Gastrocnemius medialis (tissue), 4 donors: ENCODE results near the gene PRDM15. TPM values are rescaled to one million over a fixed set of nuclear protein-coding genes. Genes with fewer than 3 reads are reported as not detected.

Experiments
- ATAC-seq, 2 donors: fragments of 150-250 bp; one replicate each; pipeline ENCODE4 v1.9.1; 2016
- DNase-seq, 2 donors: peaks; one replicate each; pipeline ENCODE4 v3.0.0-alpha.2; 2019
- H3K27ac ChIP-seq, 4 donors: fragments of 200-600 bp; sonication (generic); 1 replicate in 1 of 4; 2 replicates in 3 of 4; pipeline ENCODE4 v1.5.1; 2016 to 2018; ENCODE audit warnings: mild to moderate bottlenecking in 2 of 4, moderate library complexity in 1 of 4
- H3K27me3 ChIP-seq, 3 donors: fragments of 200-600 bp; sonication (generic) in 2 of 3; 1 replicate in 1 of 3; 2 replicates in 2 of 3; pipeline versions ENCODE4 v1.5.1 to v1.6.0; 2016 to 2019; ENCODE audit warnings: mild to moderate bottlenecking in 1 of 3, moderate library complexity in 1 of 3
- H3K36me3 ChIP-seq, 2 donors: fragments of 200-600 bp; sonication (generic) in 1 of 2; one replicate each; pipeline ENCODE4 v1.5.1; 2017 to 2018
- H3K4me1 ChIP-seq, 2 donors: fragments of 200-600 bp; sonication (generic) in 1 of 2; one replicate each; pipeline ENCODE4 v1.5.1; 2016 to 2017; ENCODE audit warnings: mild to moderate bottlenecking in 2 of 2
- H3K4me3 ChIP-seq, 4 donors: fragments of 200-600 bp; sonication (generic) in 3 of 4; 1 replicate in 1 of 4; 2 replicates in 3 of 4; pipeline ENCODE4 v1.5.1; 2016 to 2019; ENCODE audit warnings: mild to moderate bottlenecking in 2 of 4
- H3K9me3 ChIP-seq, 3 donors: fragments of 200-600 bp; sonication (generic) in 2 of 3; 1 replicate in 1 of 3; 2 replicates in 2 of 3; pipeline ENCODE4 v1.5.1; 2016 to 2019
- POLR2A ChIP-seq, 2 donors: fragments of 450-650 bp; IDR thresholded peaks; one replicate each; pipeline ENCODE4 v1.6.1; 2017; ENCODE audit warnings: antibody characterized with exemption in 2 of 2, mild to moderate bottlenecking in 2 of 2, moderate library complexity in 2 of 2
- in situ Hi-C, 4 donors: fragments of 200-750 bp; cut with MboI; loops; one replicate each; pipeline versions ENCODE4 v1.15.0 to v1.8.0; 2017; ENCODE audit warnings: low sequenced_read_pairs in 4 of 4
- intact Hi-C: fragments of 100-400 bp; cut with DNase I; formaldehyde crosslinking; loops from one replicate; pipeline ENCODE4 v1.15.1; 2023; ENCODE audit warnings: low total_unique reads
- total RNA-seq, 4 donors: library from RNA; depleted of rRNA; stranded (reverse); fragments of >200 nt; gene quantifications; one replicate each; pipeline versions ENCODE4 v1.1.0 to v1.2.3, GENCODE V29; 2016
- TF ChIP-seq, protein P1 (sequence below), 5 experiments: fragments of 450-650 bp in 3 of 5; fragments of 200-600 bp in 2 of 5; sonication (generic) in 2 of 5; IDR thresholded peaks in 4 of 5; conservative IDR thresholded peaks in 1 of 5; 1 replicate in 4 of 5; 2 replicates in 1 of 5; pipeline ENCODE4 v1.5.1; 2016 to 2019; ENCODE audit warnings: antibody characterized with exemption in 5 of 5, mild to moderate bottlenecking in 3 of 5, moderate library complexity in 3 of 5

Gene PRDM15
- total RNA-seq, 4 donors from 2014 or later: 4.4 to 13.6 (median 5.4) TPM

DNA sequence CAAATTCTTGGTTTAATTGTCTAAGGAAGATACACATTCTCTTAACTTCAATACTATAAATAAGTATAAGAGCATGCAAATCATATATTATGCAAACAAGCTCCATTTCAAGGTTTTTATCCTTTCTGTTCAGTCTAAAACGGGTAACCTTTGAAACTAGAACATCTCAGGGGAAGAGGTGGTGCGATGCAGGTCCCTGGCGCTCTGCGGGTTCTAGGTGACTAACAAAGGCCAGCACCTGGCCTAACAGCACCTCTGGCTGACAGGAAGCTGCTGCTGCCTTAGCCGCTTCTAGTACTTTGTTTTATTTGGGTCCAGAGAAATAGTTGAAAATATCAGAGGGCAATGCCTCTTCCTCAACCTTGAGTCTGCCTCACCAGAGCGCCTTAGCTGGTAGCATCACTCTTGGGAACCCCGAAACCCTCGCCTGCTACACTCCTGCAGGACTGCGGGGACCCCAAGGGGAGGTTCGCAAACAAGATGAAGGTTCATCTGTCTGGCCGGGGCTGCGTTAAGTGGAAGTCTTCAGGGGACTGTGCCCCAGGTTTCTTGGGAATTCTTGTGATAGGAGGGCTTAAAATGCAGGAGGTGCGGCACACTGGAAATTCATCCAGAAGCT lies 45.5 kb downstream of the PRDM15 start:
- ATAC-seq (no peak), DNase-seq (no peak)
- H3K27me3 ChIP-seq: no peaks in the 10 kb centered on the region
- in situ Hi-C loops (loop anchor here in 1 of 4 donors (25.0 kb wide), 1 partner anchor 104 kb away; no protein-coding TSS in a partner anchor), intact Hi-C loops (no loop called here)
- H3K4me3 ChIP-seq: no peak overlapping the region
- H3K9me3 ChIP-seq: no peaks in the 10 kb centered on the region
- no peak overlapping the region for H3K27ac ChIP-seq
- H3K4me1 ChIP-seq: no peaks in the 10 kb centered on the region
- no peak for TF ChIP-seq POLR2A (IDR thresholded peaks at IDR 0.05)
- TF ChIP-seq, protein P1, sequence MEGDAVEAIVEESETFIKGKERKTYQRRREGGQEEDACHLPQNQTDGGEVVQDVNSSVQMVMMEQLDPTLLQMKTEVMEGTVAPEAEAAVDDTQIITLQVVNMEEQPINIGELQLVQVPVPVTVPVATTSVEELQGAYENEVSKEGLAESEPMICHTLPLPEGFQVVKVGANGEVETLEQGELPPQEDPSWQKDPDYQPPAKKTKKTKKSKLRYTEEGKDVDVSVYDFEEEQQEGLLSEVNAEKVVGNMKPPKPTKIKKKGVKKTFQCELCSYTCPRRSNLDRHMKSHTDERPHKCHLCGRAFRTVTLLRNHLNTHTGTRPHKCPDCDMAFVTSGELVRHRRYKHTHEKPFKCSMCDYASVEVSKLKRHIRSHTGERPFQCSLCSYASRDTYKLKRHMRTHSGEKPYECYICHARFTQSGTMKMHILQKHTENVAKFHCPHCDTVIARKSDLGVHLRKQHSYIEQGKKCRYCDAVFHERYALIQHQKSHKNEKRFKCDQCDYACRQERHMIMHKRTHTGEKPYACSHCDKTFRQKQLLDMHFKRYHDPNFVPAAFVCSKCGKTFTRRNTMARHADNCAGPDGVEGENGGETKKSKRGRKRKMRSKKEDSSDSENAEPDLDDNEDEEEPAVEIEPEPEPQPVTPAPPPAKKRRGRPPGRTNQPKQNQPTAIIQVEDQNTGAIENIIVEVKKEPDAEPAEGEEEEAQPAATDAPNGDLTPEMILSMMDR (IDR thresholded peaks at IDR 0.05 in 4 of 5, conservative IDR thresholded peaks at IDR 0.05 in 1 of 5): no peak
- H3K36me3 ChIP-seq: peaks cover 0 to 40% of the 10 kb centered on the region in 2 donors

DNA sequence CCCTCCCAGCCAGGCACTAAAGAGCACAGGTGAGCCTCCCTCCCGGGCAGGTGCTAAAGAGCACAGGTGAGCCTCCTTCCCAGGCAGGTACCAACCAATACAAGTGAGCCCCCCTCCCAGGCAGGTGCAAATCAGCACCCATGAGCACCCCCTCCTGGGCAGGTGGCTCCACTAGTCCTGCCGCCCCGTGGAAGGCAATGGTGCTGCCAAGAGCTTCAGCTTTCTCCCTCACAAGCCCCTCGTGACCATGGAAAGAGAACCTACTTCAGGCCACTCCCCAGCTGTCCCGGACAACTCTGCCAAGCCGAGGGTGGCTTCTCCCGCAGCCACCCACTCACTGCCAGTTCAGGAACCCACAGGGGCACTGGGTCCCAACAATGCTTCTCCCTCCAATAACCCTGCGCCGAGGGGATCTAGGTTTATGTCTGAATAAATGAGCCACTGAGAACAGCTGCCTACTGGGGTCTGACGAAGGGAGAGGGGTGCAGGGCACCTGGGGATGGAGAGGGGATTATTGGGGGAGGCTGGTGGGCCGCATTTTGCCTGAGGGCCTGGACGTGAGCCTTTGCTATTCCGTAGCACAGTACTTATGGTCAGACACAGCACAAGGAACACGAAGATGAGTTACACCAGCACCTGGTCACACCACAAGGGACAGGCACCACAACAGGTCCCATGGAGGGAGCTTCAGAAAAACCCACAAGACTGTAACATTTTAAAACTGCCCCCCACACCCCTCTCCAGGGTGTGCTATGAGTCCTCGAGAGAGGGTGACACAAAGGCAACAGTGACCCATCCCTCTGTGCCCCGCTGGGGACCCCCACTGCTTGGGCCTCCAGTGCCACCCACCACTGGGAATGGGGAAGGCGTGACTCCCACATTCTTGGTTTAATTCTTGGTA lies 46.3 kb downstream of the PRDM15 start:
- in situ Hi-C loops (loop anchor here in 1 of 4 donors (25.0 kb wide), 1 partner anchor 104 kb away; no protein-coding TSS in a partner anchor), intact Hi-C loops (no loop called here)
- Histone ChIP-seq H3K27ac (no peak overlapping the region), H3K4me3 (no peak overlapping the region), H3K36me3 (peaks cover 0 to 39% of the 10 kb centered on the region in 2 donors), H3K27me3 (no peaks in the 10 kb centered on the region), H3K4me1 (no peaks in the 10 kb centered on the region), H3K9me3 (no peaks in the 10 kb centered on the region)
- TF ChIP-seq, protein P1 (IDR thresholded peaks at IDR 0.05 in 4 of 5, conservative IDR thresholded peaks at IDR 0.05 in 1 of 5): no peak
- no peak for TF ChIP-seq POLR2A (IDR thresholded peaks at IDR 0.05)
- DNase-seq (no peak), ATAC-seq (no peak)

DNA sequence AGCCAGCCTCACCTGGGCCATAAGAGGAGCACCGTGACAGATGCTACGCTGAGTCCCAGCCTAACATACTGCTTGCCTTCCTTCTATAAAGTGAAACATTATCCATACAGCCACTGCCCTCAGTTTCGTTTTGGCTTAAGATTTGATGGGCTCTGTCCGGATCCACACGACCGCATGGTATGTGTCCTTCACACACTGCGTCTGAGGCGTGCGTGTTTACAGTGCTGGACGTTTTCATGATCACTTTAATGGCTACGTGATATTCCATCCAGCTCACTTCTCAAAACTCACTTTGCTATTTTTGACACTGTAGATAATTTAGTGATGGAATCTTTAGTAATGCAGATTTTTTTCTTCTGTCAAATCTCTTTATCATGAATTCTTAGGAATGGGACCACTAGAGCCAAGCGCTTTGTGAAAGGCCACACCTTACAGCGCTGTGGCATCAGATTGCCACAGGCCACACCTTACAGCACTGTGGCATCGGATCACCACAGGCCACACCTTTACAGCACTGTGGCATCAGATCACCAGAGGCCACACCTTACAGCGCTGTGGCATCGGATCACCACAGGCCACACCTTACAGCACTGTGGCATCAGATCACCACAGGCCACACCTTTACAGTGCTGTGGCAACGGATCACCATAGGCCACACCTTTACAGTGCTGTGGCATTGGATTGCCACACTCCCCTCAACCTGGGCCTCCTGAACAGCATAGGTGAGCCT lies 47.1 kb downstream of the PRDM15 start:
- no peak for DNase-seq
- Histone ChIP-seq H3K27ac (no peak overlapping the region), H3K9me3 (no peaks in the 10 kb centered on the region), H3K4me1 (no peaks in the 10 kb centered on the region), H3K36me3 (peaks cover 0 to 38% of the 10 kb centered on the region in 2 donors), H3K4me3 (no peak overlapping the region), H3K27me3 (no peaks in the 10 kb centered on the region)
- no peak for TF ChIP-seq POLR2A (IDR thresholded peaks at IDR 0.05)
- TF ChIP-seq, protein P1 (IDR thresholded peaks at IDR 0.05 in 4 of 5, conservative IDR thresholded peaks at IDR 0.05 in 1 of 5): no peak
- in situ Hi-C loops: loop anchor here in 1 of 4 donors (25.0 kb wide), 1 partner anchor 105 kb away; no protein-coding TSS in a partner anchor
- ATAC-seq: no peak
- intact Hi-C loops: no loop called here

DNA sequence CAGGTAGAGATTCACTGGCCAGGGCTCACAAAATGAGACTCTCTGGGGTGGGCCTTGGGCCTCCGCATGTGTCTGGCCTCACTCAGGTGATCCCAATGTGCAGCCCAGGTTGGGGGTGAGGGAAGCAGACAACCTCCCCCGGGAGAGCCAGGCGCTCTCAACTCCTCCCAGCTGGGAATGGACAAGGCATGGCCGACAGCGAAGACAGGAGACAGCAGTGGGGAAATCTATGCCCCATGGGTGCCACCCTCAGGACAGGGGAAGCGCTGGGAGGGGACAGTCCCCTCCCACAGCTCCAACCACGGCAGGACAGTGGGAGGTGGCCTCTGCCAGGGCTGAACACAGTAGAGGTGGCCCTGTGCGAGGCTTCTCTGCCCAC lies 47.7 kb downstream of the PRDM15 start:
- intact Hi-C loops (no loop called here), in situ Hi-C loops (loop anchor here in 1 of 4 donors (25.0 kb wide), 1 partner anchor 106 kb away; no protein-coding TSS in a partner anchor)
- no peak overlapping the region for H3K4me3 ChIP-seq
- ATAC-seq (no peak), DNase-seq (no peak)
- no peak overlapping the region for H3K27ac ChIP-seq
- no peaks in the 10 kb centered on the region for H3K9me3 ChIP-seq
- H3K27me3 ChIP-seq: no peaks in the 10 kb centered on the region
- H3K36me3 ChIP-seq: peaks cover 0 to 36% of the 10 kb centered on the region in 2 donors
- TF ChIP-seq, protein P1 (IDR thresholded peaks at IDR 0.05 in 4 of 5, conservative IDR thresholded peaks at IDR 0.05 in 1 of 5): no peak
- TF ChIP-seq POLR2A (IDR thresholded peaks at IDR 0.05): no peak
- H3K4me1 ChIP-seq: no peaks in the 10 kb centered on the region
